Liver (tissue), 3 donors: ENCODE data around the gene RANBP6.
"Not testable (repeated sequence)": the region's sequence is repeated elsewhere in the genome, so short reads cannot be mapped to it uniquely, and the experiment has no call there.

Experiments
- ATF3 ChIP-seq: IDR thresholded peaks from 2 replicates; pipeline ENCODE4 v1.6.1; 2016; ENCODE audit warnings: antibody characterized with exemption
- CTCF ChIP-seq: fragments of 150-350 bp; IDR thresholded peaks from 2 replicates; pipeline ENCODE4 v1.5.1; 2017; ENCODE audit warnings: improper control_type of control experiment, low read depth, low read length; ENCODE audit not compliant: missing input control
- EGR1 ChIP-seq, 2 donors: IDR thresholded peaks; 2 replicates each; pipeline ENCODE4 v1.6.1; 2016 to 2018; ENCODE audit warnings: antibody characterized with exemption in 2 of 2, low read depth in 2 of 2
- FOXA1 ChIP-seq: IDR thresholded peaks from 2 replicates; pipeline ENCODE4 v1.6.1; 2016; ENCODE audit warnings: antibody characterized with exemption
- GABPA ChIP-seq, 2 donors: IDR thresholded peaks in 1 of 2; conservative IDR thresholded peaks in 1 of 2; 2 replicates each; pipeline ENCODE4 v1.6.1; 2016; ENCODE audit warnings: antibody characterized with exemption in 2 of 2, mild to moderate bottlenecking in 1 of 2, moderate library complexity in 1 of 2
- JUND ChIP-seq, 2 donors: IDR thresholded peaks; 2 replicates each; pipeline ENCODE4 v1.6.1; 2016; ENCODE audit warnings: antibody characterized with exemption in 2 of 2
- MAX ChIP-seq: IDR thresholded peaks from 2 replicates; pipeline ENCODE4 v1.6.1; 2016; ENCODE audit warnings: antibody characterized with exemption
- RAD21 ChIP-seq, 2 donors: IDR thresholded peaks; 2 replicates each; pipeline ENCODE4 v1.6.1; 2016; ENCODE audit warnings: antibody characterized with exemption in 2 of 2, mild to moderate bottlenecking in 2 of 2
- REST ChIP-seq: IDR thresholded peaks from 2 replicates; pipeline ENCODE4 v1.6.1; 2016; ENCODE audit warnings: antibody characterized with exemption, mild to moderate bottlenecking
- RXRA ChIP-seq, 2 donors: IDR thresholded peaks; 2 replicates each; pipeline ENCODE4 v1.6.1; 2017 to 2018; ENCODE audit warnings: antibody characterized with exemption in 2 of 2, mild to moderate bottlenecking in 1 of 2
- SP1 ChIP-seq: IDR thresholded peaks from 2 replicates; pipeline ENCODE4 v1.6.1; 2018; ENCODE audit warnings: antibody characterized with exemption, mild to moderate bottlenecking
- TAF1 ChIP-seq: conservative IDR thresholded peaks from 2 replicates; pipeline ENCODE4 v1.6.1; 2016; ENCODE audit warnings: antibody characterized with exemption, mild to moderate bottlenecking
- YY1 ChIP-seq: IDR thresholded peaks from 2 replicates; pipeline ENCODE4 v1.6.1; 2016; ENCODE audit warnings: antibody characterized with exemption, mild to moderate bottlenecking
- donor health status: healthy.
- donor health status: healthy.

GRCh38 chr9:6016975-6017374 is 1.6 kb upstream of the RANBP6 start:
- not testable (repeated sequence) for TF ChIP-seq RAD21 (IDR thresholded peaks at IDR 0.05); CTCF; RXRA (IDR thresholded peaks at IDR 0.05); EGR1 (IDR thresholded peaks at IDR 0.05; ENCODE audit: low read depth in 2 of 2); MAX; JUND (IDR thresholded peaks at IDR 0.05); ATF3; YY1; GABPA (IDR thresholded peaks at IDR 0.05 in 1 of 2, conservative IDR thresholded peaks at IDR 0.05 in 1 of 2); TAF1; REST; SP1; FOXA1
